HFFc6 (cell line): Measurements from ENCODE around the gene TKTL2. TPM values are rescaled to one million over a fixed set of nuclear protein-coding genes. Genes with fewer than 3 reads are reported as not detected.

Experiments used
- DNase-seq: peaks from one replicate; pipeline ENCODE4 v3.0.0-alpha.2; 2018
- H3K27ac Mint-ChIP-seq: 2 replicates; pipeline ENCODE4 v1.8.0; 2020; ENCODE audit warnings: mild to moderate bottlenecking, mixed read lengths
- H3K27me3 Mint-ChIP-seq: 2 replicates; pipeline ENCODE4 v1.8.0; 2021; ENCODE audit warnings: mild to moderate bottlenecking, moderate library complexity, mixed read lengths; ENCODE audit not compliant: insufficient read depth
- H3K36me3 Mint-ChIP-seq: 2 replicates; pipeline ENCODE4 v1.8.0; 2021; ENCODE audit warnings: low read depth, mixed read lengths
- H3K4me1 Mint-ChIP-seq: 2 replicates; pipeline ENCODE4 v1.8.0; 2020; ENCODE audit warnings: low read depth, mixed read lengths
- H3K4me3 Mint-ChIP-seq: 2 replicates; pipeline ENCODE4 v1.8.0; 2020; ENCODE audit warnings: mild to moderate bottlenecking, moderate library complexity, mixed read lengths
- H3K9me3 Mint-ChIP-seq: 2 replicates; pipeline ENCODE4 v1.8.0; 2020; ENCODE audit warnings: mild to moderate bottlenecking, mixed read lengths
- total RNA-seq, 6 experiments: library from RNA; stranded (reverse); fragmentation: NEBNext Ultra II Directional; extraction: Animal tissue kit (Norgen Biotek cat#: 25700); gene quantifications; 2 replicates in 1 of 6; 3 replicates in 5 of 6; pipeline ENCODE4 v1.2.3, GENCODE V29; 2021
- TF ChIP-seq, protein P1 (sequence below): fragments of 200-600 bp; sonication (generic); IDR thresholded peaks from 2 replicates; pipeline ENCODE4 v1.5.0; 2021; ENCODE audit warnings: antibody characterized with exemption, mild to moderate bottlenecking

The TKTL2 gene
- total RNA-seq, 6 experiments from 2014 or later: not detected

DNA sequence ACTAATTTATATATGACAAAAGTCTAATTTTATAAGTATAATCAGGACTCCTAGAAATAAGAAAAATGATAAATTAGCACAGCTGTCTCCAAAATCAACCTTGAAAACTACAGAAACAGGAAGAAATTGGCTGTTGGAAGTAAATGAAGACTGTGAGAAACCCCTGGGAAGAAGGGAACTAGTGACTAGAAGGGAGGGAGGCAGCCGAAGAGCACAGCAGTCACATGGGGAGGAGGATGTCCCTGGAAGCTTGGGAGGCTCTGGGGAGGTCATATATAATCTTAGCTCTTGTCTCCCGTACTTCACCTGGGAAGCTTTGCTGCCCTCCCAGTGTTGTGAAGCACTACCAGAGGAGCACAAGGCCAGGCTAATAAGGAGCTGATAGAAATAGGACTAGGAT lies 12.0 kb upstream of the TKTL2 start:
- H3K9me3 Mint-ChIP-seq: no peaks in the 10 kb centered on the region
- DNase-seq: no peak
- H3K4me1 Mint-ChIP-seq: no peaks in the 10 kb centered on the region
- TF ChIP-seq, protein P1, sequence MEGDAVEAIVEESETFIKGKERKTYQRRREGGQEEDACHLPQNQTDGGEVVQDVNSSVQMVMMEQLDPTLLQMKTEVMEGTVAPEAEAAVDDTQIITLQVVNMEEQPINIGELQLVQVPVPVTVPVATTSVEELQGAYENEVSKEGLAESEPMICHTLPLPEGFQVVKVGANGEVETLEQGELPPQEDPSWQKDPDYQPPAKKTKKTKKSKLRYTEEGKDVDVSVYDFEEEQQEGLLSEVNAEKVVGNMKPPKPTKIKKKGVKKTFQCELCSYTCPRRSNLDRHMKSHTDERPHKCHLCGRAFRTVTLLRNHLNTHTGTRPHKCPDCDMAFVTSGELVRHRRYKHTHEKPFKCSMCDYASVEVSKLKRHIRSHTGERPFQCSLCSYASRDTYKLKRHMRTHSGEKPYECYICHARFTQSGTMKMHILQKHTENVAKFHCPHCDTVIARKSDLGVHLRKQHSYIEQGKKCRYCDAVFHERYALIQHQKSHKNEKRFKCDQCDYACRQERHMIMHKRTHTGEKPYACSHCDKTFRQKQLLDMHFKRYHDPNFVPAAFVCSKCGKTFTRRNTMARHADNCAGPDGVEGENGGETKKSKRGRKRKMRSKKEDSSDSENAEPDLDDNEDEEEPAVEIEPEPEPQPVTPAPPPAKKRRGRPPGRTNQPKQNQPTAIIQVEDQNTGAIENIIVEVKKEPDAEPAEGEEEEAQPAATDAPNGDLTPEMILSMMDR: no peak
- no peak overlapping the region for H3K27ac Mint-ChIP-seq
- H3K4me3 Mint-ChIP-seq: no peak overlapping the region
- H3K27me3 Mint-ChIP-seq: peaks cover 14% of the 10 kb centered on the region
- H3K36me3 Mint-ChIP-seq: no peaks in the 10 kb centered on the region

DNA sequence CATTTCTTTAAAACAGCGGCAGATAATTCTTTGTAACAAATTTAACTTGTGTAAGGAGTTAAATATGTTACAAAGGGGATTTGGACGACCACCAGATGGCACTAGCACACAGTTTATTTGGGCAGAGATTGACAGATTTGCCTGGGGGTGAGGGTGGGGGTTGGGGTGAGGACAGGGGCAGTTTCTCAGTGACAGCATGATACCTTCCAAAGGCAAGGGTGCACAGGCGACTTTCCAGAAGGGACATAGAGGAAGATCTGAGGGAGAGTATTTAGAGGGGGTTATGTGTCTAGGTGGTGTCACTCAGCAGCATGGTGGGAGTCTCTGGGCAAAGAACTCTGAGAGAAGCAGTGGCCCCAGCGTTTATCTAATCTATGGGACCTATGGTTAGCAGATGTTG lies 11.4 kb upstream of the TKTL2 start:
- Mint-ChIP-seq H3K9me3 (no peaks in the 10 kb centered on the region), H3K36me3 (no peaks in the 10 kb centered on the region), H3K27ac (no peak overlapping the region), H3K4me3 (no peak overlapping the region), H3K4me1 (no peaks in the 10 kb centered on the region), H3K27me3 (peaks cover 9% of the 10 kb centered on the region)
- TF ChIP-seq, protein P1: peak; percentile 80
- peak; percentile 11 for DNase-seq

DNA sequence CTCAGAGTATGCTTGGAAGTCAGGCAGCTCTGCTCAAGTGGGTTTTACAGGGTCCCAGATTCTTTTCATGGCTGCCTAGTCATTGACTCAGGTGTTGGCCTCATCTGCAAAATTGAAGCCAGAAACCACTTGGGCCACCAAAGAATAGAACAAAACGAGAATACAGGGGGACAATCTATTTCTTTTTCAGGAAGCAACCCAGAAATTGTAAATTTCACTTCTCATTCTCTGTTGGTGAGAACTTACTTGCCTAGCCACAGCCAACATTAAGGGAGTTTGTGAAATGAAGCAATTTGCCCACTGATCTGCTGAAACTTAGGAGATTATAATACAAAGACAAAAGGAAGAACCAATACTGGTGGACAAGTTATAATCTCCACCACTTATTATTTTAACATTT lies 8.6 kb upstream of the TKTL2 start:
- H3K4me3 Mint-ChIP-seq: no peak overlapping the region
- H3K27me3 Mint-ChIP-seq: peaks cover 6% of the 10 kb centered on the region
- no peak overlapping the region for H3K27ac Mint-ChIP-seq
- H3K36me3 Mint-ChIP-seq: no peaks in the 10 kb centered on the region
- DNase-seq: no peak
- no peaks in the 10 kb centered on the region for H3K4me1 Mint-ChIP-seq
- TF ChIP-seq, protein P1: no peak
- H3K9me3 Mint-ChIP-seq: no peaks in the 10 kb centered on the region

DNA sequence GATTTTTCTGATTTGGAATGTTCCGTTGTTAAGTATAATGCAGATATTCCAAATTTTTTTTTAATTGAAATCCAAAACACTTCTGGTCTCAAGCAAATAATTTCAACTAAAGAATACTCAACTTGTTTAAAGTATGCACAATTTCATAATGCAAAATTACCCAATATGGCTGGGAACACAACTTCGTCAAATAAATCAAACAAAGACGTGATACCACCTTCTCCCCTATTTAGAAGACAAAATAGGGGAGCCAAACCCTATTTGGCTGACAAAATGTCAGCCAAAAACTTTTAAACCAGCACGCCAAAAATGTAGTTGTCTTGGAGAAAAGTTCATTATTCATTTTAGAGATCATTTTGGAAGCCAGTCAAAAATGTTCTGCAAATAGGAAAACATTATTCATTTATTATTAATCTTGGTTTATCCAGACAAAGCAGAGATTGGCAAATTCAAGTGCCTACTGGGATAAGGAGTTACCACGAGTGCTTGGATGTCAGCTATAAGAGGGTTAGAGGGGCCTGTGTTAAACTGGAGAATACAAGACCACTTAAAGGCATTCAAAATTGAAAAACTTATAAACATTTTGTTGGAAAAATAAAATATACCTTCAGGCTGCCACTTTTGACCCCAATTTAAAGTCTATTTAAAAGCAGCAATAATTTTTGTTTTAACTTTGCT lies 3.3 kb upstream of the TKTL2 start:
- no peaks in the 10 kb centered on the region for H3K36me3 Mint-ChIP-seq
- H3K4me1 Mint-ChIP-seq: no peaks in the 10 kb centered on the region
- peaks cover 3% of the 10 kb centered on the region for H3K27me3 Mint-ChIP-seq
- no peak overlapping the region for H3K4me3 Mint-ChIP-seq
- DNase-seq: no peak
- no peak overlapping the region for H3K27ac Mint-ChIP-seq
- H3K9me3 Mint-ChIP-seq: no peaks in the 10 kb centered on the region
- TF ChIP-seq, protein P1: no peak

DNA sequence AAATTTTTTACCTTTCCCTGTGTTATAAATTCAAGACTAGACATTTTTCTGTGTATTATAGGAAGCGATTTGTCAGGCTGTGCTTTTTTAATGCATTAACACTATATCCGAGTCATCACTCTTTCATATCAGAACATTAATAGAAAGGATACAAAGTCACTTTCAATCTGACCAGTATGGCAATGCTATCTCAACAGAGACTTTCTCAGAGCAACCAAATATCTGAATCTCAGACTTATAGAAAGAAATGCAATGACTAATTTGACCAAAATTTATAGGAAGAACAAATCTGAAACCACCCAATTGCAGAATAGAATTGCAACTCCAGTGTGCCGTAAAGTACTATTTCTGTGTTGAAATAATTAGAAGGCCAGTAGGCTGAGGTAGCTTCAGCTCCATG lies 473 bp upstream of the TKTL2 start:
- no peaks in the 10 kb centered on the region for H3K36me3 Mint-ChIP-seq
- DNase-seq: no peak
- no peak overlapping the region for H3K27ac Mint-ChIP-seq
- no peak overlapping the region for H3K4me3 Mint-ChIP-seq
- no peaks in the 10 kb centered on the region for H3K9me3 Mint-ChIP-seq
- TF ChIP-seq, protein P1: no peak
- no peaks in the 10 kb centered on the region; the same call in 1 of the 2 replicates for H3K27me3 Mint-ChIP-seq
- no peaks in the 10 kb centered on the region for H3K4me1 Mint-ChIP-seq
